Gastroesophageal sphincter (tissue), 3 donors: ENCODE data around the gene CCDC27.

Source experiments
- EP300 ChIP-seq: sonication (generic); formaldehyde crosslinking; IDR thresholded peaks from one replicate; pipeline ENCODE4 v1.6.1; 2017; ENCODE audit warnings: antibody characterized with exemption, mild to moderate bottlenecking
- POLR2A ChIP-seq, 2 donors: fragments of 450-650 bp; IDR thresholded peaks; one replicate each; pipeline ENCODE4 v1.6.1; 2017; ENCODE audit warnings: antibody characterized with exemption in 2 of 2, mild to moderate bottlenecking in 2 of 2, moderate library complexity in 1 of 2
- POLR2AphosphoS5 ChIP-seq: sonication (generic); formaldehyde crosslinking; IDR thresholded peaks from one replicate; pipeline ENCODE4 v1.6.1; 2017; ENCODE audit warnings: antibody characterized with exemption
- TF ChIP-seq, protein P1 (sequence below), 4 experiments: fragments of 200-600 bp in 2 of 4; fragments of 450-650 bp in 2 of 4; sonication (generic) in 1 of 4; IDR thresholded peaks; one replicate each; pipeline ENCODE4 v1.5.1; 2017 to 2019; ENCODE audit warnings: antibody characterized with exemption in 4 of 4, mild to moderate bottlenecking in 2 of 4, moderate library complexity in 2 of 4

DNA sequence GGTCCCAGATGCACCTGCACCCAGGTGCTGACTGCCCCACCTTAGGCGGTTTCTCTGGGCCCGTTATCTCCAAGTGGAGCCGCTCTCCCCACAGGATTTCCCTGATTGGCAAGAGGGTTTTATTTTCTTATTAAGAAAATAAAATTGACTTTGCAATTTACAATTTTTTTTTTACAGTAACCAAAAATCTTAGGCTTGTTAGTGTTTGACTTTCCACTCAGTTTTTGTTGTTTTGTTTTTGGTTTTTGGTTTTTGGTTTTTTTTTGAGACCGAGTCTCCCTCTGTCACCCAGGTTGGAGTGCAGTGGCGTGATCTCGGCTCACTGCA lies 4.8 kb upstream of the CCDC27 start:
- TF ChIP-seq, protein P1, sequence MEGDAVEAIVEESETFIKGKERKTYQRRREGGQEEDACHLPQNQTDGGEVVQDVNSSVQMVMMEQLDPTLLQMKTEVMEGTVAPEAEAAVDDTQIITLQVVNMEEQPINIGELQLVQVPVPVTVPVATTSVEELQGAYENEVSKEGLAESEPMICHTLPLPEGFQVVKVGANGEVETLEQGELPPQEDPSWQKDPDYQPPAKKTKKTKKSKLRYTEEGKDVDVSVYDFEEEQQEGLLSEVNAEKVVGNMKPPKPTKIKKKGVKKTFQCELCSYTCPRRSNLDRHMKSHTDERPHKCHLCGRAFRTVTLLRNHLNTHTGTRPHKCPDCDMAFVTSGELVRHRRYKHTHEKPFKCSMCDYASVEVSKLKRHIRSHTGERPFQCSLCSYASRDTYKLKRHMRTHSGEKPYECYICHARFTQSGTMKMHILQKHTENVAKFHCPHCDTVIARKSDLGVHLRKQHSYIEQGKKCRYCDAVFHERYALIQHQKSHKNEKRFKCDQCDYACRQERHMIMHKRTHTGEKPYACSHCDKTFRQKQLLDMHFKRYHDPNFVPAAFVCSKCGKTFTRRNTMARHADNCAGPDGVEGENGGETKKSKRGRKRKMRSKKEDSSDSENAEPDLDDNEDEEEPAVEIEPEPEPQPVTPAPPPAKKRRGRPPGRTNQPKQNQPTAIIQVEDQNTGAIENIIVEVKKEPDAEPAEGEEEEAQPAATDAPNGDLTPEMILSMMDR (IDR thresholded peaks at IDR 0.05), result no peak
- TF ChIP-seq POLR2A (IDR thresholded peaks at IDR 0.05), result no peak
- TF ChIP-seq POLR2AphosphoS5, result no peak
- TF ChIP-seq EP300, result no peak
